HepG2 (cell line): ENCODE measurements around the gene RASAL3. TPM values are rescaled to one million over a fixed set of nuclear protein-coding genes. Genes with fewer than 3 reads are reported as not detected.

ENCODE experiments used
- ATAC-seq: fragments of 200-7000 bp; cut with Tn5 transposase; 3 replicates; pipeline ENCODE4 v1.9.1; 2020; ENCODE audit warnings: mild to moderate bottlenecking, moderate library complexity
- BruUV-seq: library from RNA; stranded (reverse); fragments of 400-500 nt; replicated peaks from 2 replicates; lab custom pipeline; 2021; lab: Mats Ljungman, UMichigan
- CTCF ChIA-PET: fragments of 300-600 bp; formaldehyde crosslinking; extraction: SDS; loops from one replicate; lab custom pipeline; 2021; ENCODE audit warnings: low total read pairs, inconsistent platforms, low intra/inter-chr PET ratio; lab: Yijun Ruan, JAX
- POLR2A ChIA-PET: fragments of 350-600 bp; sonication (Branson Sonifier 250); formaldehyde crosslinking; loops from one replicate; lab custom pipeline; 2020; ENCODE audit warnings: antibody characterized with exemption, inconsistent platforms; lab: Yijun Ruan, JAX
- DNase-seq: peaks from one replicate; pipeline ENCODE4 v3.0.0-alpha.2; 2015; ENCODE audit warnings: low spot score
- FAIRE-seq: peaks from 3 replicates; lab custom pipeline; 2011; peaks lifted over from hg19 to GRCh38; lab: Jason Lieb, UNC
- H2AFZ ChIP-seq: one replicate; pipeline ENCODE4 v1.6.1; 2011; ENCODE audit warnings: low read length, inconsistent platforms
- H3K27ac ChIP-seq: fragments of 300-600 bp; 3 replicates; pipeline ENCODE4 v1.8.0; 2011; ENCODE audit warnings: mixed run types, mild to moderate bottlenecking, mixed read lengths, low read length, inconsistent platforms; ENCODE audit not compliant: insufficient read depth; ENCODE audit errors: extremely low read length
- H3K27me3 ChIP-seq, 2 experiments: fragments of 200-600 bp in 1 of 2; 2 replicates in 1 of 2; 3 replicates in 1 of 2; pipeline versions ENCODE4 v1.6.0 to v1.8.0; 2011; ENCODE audit warnings: low read length in 2 of 2, mild to moderate bottlenecking in 2 of 2, moderate library complexity in 2 of 2, inconsistent platforms in 1 of 2; ENCODE audit not compliant: insufficient read depth in 2 of 2, control insufficient read depth in 1 of 2
- H3K36me3 ChIP-seq, 2 experiments: fragments of 200-600 bp in 1 of 2; replicated peaks in 1 of 2; 2 replicates in 1 of 2; 3 replicates in 1 of 2; pipeline versions ENCODE4 v1.5.1 to v1.8.0; 2011; ENCODE audit warnings: low read length in 2 of 2, inconsistent platforms in 1 of 2; ENCODE audit not compliant: insufficient read depth in 2 of 2, control insufficient read depth in 1 of 2
- H3K4me1 ChIP-seq: 2 replicates; pipeline ENCODE4 v1.5.1; 2012; ENCODE audit warnings: low read length, inconsistent platforms; ENCODE audit not compliant: insufficient read depth
- H3K4me2 ChIP-seq: 2 replicates; pipeline ENCODE4 v1.6.0; 2011; ENCODE audit warnings: low read depth, low read length, inconsistent platforms
- H3K4me3 ChIP-seq, 3 experiments: fragments of 200-600 bp in 1 of 3; sonication (generic), shearing (Covaris generic) in 1 of 3; replicated peaks in 1 of 3; 2 replicates each; pipeline ENCODE4 v1.5.1; 2011 to 2016; ENCODE audit warnings: low read length in 3 of 3, inconsistent platforms in 2 of 3, low read depth in 2 of 3, mild to moderate bottlenecking in 2 of 3, control low read depth in 1 of 3, mixed read lengths in 1 of 3; ENCODE audit not compliant: insufficient read depth in 1 of 3
- H3K79me2 ChIP-seq: one replicate; pipeline ENCODE4 v1.6.1; 2011; ENCODE audit warnings: low read length, inconsistent platforms; ENCODE audit not compliant: insufficient read depth
- H3K9ac ChIP-seq: 2 replicates; pipeline ENCODE4 v1.6.0; 2011; ENCODE audit warnings: mild to moderate bottlenecking, low read depth, low read length, inconsistent platforms; ENCODE audit not compliant: insufficient read depth
- H3K9me3 ChIP-seq: 2 replicates; pipeline ENCODE4 v1.5.1; 2012; ENCODE audit warnings: mild to moderate bottlenecking, low read length
- H4K20me1 ChIP-seq: 2 replicates; pipeline ENCODE4 v1.6.0; 2011; ENCODE audit warnings: inconsistent platforms, mild to moderate bottlenecking, low read length, moderate library complexity; ENCODE audit not compliant: insufficient read depth
- AGO2 ChIP-seq: fragments of 200-400 bp; formaldehyde crosslinking; optimal IDR thresholded peaks from 2 replicates; pipeline ENCODE3; 2017; ENCODE audit warnings: mild to moderate bottlenecking, low read depth, low read length, moderate library complexity
- ISX ChIP-seq: sonication (generic); formaldehyde crosslinking; conservative IDR thresholded peaks from 2 replicates; pipeline ENCODE4 v1.5.0; 2020; ENCODE audit warnings: missing genetic modification reagents
- RFXANK ChIP-seq: IDR thresholded peaks from 2 replicates; pipeline ENCODE4 v1.6.1; 2016
- SUZ12 ChIP-seq: fragments of 150-350 bp; IDR thresholded peaks from 2 replicates; pipeline ENCODE4 v1.6.1; 2014; ENCODE audit warnings: low read depth, low read length
- ZKSCAN8 ChIP-seq: IDR thresholded peaks from 2 replicates; pipeline ENCODE4 v1.6.1; 2016; ENCODE audit warnings: borderline replicate concordance, missing genetic modification reagents, missing compliant biosample characterization
- ZNF768 ChIP-seq: sonication (generic); formaldehyde crosslinking; IDR thresholded peaks from 2 replicates; pipeline ENCODE4 v1.4.0; 2020; ENCODE audit warnings: missing genetic modification reagents
- WGBS: methylation state at CpG from one replicate; pipeline ENCODE4 v1.1.6; 2017; ENCODE audit warnings: low lambda C conversion rate; 5-methylcytosine and 5-hydroxymethylcytosine counted together
- in situ Hi-C: cut with HindIII; loops from 2 replicates; pipeline ENCODE4 v1.10.0; 2017; ENCODE audit warnings: low pct_unique_long_range_greater_than_20kb; ENCODE audit not compliant: extremely low pct_ligation_motif_present
- intact Hi-C: fragments of 100-400 bp; cut with micrococcal nuclease; formaldehyde crosslinking; loops from one replicate; pipeline ENCODE4 v1.10.0; 2022; ENCODE audit not compliant: unreplicated experiment
- microRNA counts: library from miRNA; unstranded; fragments of <30 nt; microRNA quantifications from one replicate; lab custom pipeline; 2015
- microRNA-seq: library from miRNA; unstranded; fragments of <30 nt; microRNA quantifications from one replicate; pipeline ENCODE4, GENCODE V29; 2020
- polyA plus RNA-seq, 8 experiments: library from polyadenylated mRNA; depleted of rRNA in 3 of 8; stranded (reverse) in 7 of 8; unstranded in 1 of 8; fragments of >200 nt; fragmentation: Illumina TruSeq in 4 of 8; extraction: Trizol in 4 of 8; gene quantifications; 2 replicates each; pipeline versions ENCODE4 v1.2.1 to v1.2.3, GENCODE V29; 2011 to 2016; ENCODE audit warnings: low read depth in 4 of 8, missing spikeins in 1 of 8, mixed read lengths in 1 of 8; ENCODE audit not compliant: insufficient read depth in 1 of 8
- small RNA-seq, 3 experiments: library from RNA; depleted of rRNA; stranded (forward); fragments of <200 nt; gene quantifications; one replicate each; pipeline ENCODE3, GENCODE V24; 2012; ENCODE audit warnings: low read depth in 2 of 3, low replicate concordance in 1 of 3; ENCODE audit not compliant: insufficient read length in 3 of 3, insufficient read depth in 2 of 3
- total RNA-seq, 5 experiments: library from RNA; depleted of rRNA; stranded (reverse); fragments of >200 nt; fragmentation: Illumina TruSeq; extraction: Trizol; gene quantifications; 2 replicates each; pipeline ENCODE4 v1.2.3, GENCODE V29; 2016; ENCODE audit warnings: low read depth in 1 of 5
- TF ChIP-seq, protein P1 (sequence below): sonication (generic); formaldehyde crosslinking; IDR thresholded peaks from 2 replicates; pipeline ENCODE4 v1.4.0; 2020; ENCODE audit warnings: mild to moderate bottlenecking, missing genetic modification reagents

The RASAL3 gene
- total and polyA plus RNA-seq, 2 of the 13 experiments (the other 11 are each of a cell fraction or from before 2014, with no cell fraction given), result not detected

GRCh38 chr19:15402411-15403150 lies 61.8 kb downstream of the RASAL3 start:
- TF ChIP-seq AGO2 (peak; percentile 42), ISX (CRISPR knock-in tag) (no peak), ZNF768 (CRISPR knock-in tag) (no peak), ZKSCAN8 (CRISPR knock-in tag) (no peak), RFXANK (CRISPR knock-in tag) (no peak), SUZ12 (no peak)
- TF ChIP-seq, protein P1, sequence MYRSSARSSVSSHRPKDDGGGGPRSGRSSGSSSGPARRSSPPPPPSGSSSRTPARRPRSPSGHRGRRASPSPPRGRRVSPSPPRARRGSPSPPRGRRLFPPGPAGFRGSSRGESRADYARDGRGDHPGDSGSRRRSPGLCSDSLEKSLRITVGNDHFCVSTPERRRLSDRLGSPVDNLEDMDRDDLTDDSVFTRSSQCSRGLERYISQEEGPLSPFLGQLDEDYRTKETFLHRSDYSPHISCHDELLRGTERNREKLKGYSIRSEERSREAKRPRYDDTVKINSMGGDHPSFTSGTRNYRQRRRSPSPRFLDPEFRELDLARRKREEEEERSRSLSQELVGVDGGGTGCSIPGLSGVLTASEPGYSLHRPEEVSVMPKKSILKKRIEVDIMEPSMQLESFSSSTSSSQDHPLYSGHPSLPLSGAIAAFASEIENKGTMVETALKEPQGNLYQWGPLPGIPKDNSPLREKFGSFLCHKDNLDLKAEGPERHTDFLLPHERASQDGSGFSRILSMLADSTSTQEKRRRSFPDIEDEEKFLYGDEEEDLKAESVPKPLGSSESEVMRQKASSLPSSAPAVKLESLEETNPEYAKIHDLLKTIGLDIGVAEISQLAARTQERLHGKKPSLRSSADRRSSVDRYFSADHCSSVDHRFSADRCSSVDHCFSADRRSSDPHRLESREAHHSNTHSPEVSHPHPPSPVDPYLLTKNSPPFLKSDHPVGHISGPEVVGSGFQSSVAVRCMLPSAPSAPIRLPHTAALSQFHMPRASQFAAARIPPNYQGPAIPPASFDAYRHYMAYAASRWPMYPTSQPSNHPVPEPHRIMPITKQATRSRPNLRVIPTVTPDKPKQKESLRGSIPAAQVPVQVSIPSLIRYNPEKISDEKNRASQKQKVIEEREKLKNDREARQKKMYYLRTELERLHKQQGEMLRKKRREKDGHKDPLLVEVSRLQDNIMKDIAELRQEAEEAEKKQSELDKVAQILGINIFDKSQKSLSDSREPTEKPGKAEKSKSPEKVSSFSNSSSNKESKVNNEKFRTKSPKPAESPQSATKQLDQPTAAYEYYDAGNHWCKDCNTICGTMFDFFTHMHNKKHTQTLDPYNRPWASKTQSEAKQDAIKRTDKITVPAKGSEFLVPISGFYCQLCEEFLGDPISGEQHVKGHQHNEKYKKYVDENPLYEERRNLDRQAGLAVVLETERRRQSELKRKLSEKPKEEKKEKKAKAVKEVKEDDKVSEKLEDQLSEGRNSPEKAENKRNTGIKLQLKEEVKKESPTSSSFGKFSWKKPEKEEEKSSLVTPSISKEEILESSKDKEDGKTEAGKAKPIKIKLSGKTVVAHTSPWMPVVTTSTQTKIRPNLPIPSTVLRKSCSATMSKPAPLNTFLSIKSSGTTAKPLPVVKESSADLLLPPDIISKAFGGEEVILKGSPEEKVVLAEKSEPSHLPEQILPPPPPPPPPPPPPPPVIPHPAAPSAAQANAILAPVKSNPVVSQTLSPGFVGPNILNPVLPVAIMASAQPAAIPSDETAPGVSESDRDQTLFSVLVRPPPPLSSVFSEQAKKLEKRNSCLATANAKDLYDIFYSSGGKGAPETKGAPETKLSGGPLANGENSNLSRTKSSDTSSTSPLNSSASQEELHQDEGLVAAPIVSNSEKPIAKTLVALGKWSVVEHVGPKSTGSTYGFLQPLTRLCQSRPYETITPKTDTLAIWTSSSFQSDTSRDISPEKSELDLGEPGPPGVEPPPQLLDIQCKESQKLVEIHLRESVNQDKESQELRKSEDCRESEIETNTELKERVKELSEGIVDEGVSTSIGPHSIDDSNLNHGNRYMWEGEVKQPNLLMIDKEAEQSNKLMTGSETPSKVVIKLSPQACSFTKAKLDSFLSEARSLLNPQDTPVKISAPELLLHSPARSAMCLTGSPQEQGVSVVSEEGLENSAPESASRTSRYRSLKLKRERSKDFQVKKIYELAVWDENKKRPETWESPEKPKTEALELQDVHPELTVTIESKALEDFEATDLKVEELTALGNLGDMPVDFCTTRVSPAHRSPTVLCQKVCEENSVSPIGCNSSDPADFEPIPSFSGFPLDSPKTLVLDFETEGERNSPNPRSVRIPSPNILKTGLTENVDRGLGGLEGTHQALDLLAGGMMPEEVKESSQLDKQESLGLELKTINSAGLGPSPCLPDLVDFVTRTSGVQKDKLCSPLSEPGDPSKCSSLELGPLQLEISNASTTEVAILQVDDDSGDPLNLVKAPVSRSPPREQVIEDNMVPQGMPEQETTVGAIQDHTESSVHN (CRISPR knock-in tag), result no peak
- FAIRE-seq (no peak), ATAC-seq (no peak), DNase-seq (no peak)
- Histone ChIP-seq H2AFZ (no peak overlapping the region), H3K27me3 (no peaks in the 10 kb centered on the region), H3K9me3 (no peaks in the 10 kb centered on the region), H4K20me1 (peaks cover 18% of the 10 kb centered on the region), H3K4me2 (no peak overlapping the region), H3K4me3 (no peak overlapping the region), H3K36me3 (peaks cover 48 to 81% of the 10 kb centered on the region in 2 experiments), H3K27ac (no peak overlapping the region), H3K9ac (no peak overlapping the region), H3K4me1 (peaks cover 7% of the 10 kb centered on the region), H3K79me2 (peaks cover 59% of the 10 kb centered on the region)
- in situ Hi-C loops, result no loop called here
- ChIA-PET POLR2A (no interaction called here), CTCF (no interaction called here)
- BruUV-seq, result no TSS peak
- WGBS, result 97% methylated on average over 15 of the region's 15 CpGs
- intact Hi-C loops, result no loop called here

MicroRNAs encoded within 50 kb of the gene (microRNA counts, 767-probe panel; counts per million panel counts)
- not detected for microRNA hsa-miR-1470 (lab: Ali Mortazavi, UCI)

Small RNA genes lying within 50 kb of the gene (microRNA-seq; reads per million reads assigned to microRNA genes)
- not detected for gene MIR1470

Small RNA genes lying within 50 kb of the gene (small RNA-seq; reads per million reads assigned to genes)
- gene MIR1470, result 0 reads per million in 3 experiments

Other genes starting within 250 kb of the RASAL3 start
- 0.07 TPM in 1 of 2 replicates, not detected in the other for gene EPHX3, start 232.1 kb downstream of the RASAL3 start, total RNA-seq (2016; rRNA removed; fragmentation: Illumina TruSeq; extraction: Trizol)
- 0.15 and 0.17 TPM in 2 replicates for gene EPHX3, start 232.1 kb downstream of the RASAL3 start, polyA plus RNA-seq (2011; rRNA removed)
- gene BRD4, start 132.0 kb downstream of the RASAL3 start, total RNA-seq (2016; rRNA removed; fragmentation: Illumina TruSeq; extraction: Trizol), result 11.4 TPM in 2 replicates
- gene BRD4, start 132.0 kb downstream of the RASAL3 start, polyA plus RNA-seq (2011; rRNA removed), result 10.5 TPM in 2 replicates
- gene AKAP8, start 84.8 kb downstream of the RASAL3 start, total RNA-seq (2016; rRNA removed; fragmentation: Illumina TruSeq; extraction: Trizol), result 21.2 and 22.1 TPM in 2 replicates
- gene AKAP8, start 84.8 kb downstream of the RASAL3 start, polyA plus RNA-seq (2011; rRNA removed), result 15.2 and 15.9 TPM in 2 replicates
- 27.3 and 48.2 TPM in 2 replicates for gene AKAP8L, start 45.6 kb downstream of the RASAL3 start, total RNA-seq (2016; rRNA removed; fragmentation: Illumina TruSeq; extraction: Trizol)
- gene AKAP8L, start 45.6 kb downstream of the RASAL3 start, polyA plus RNA-seq (2011; rRNA removed), result 49.6 and 63.4 TPM in 2 replicates
- gene WIZ, start 14.6 kb downstream of the RASAL3 start, total RNA-seq (2016; rRNA removed; fragmentation: Illumina TruSeq; extraction: Trizol), result 4.7 and 5.1 TPM in 2 replicates
- 4.8 and 6.3 TPM in 2 replicates for gene WIZ, start 14.6 kb downstream of the RASAL3 start, polyA plus RNA-seq (2011; rRNA removed)
- 0.49 and 1.0 TPM in 2 replicates for gene PGLYRP2, start 15.0 kb upstream of the RASAL3 start, total RNA-seq (2016; rRNA removed; fragmentation: Illumina TruSeq; extraction: Trizol)
- gene PGLYRP2, start 15.0 kb upstream of the RASAL3 start, polyA plus RNA-seq (2011; rRNA removed), result 0.04 and 0.35 TPM in 2 replicates
- gene CYP4F22, start 44.0 kb upstream of the RASAL3 start, total RNA-seq (2016; rRNA removed; fragmentation: Illumina TruSeq; extraction: Trizol), result not detected in 2 replicates
- gene CYP4F22, start 44.0 kb upstream of the RASAL3 start, polyA plus RNA-seq (2011; rRNA removed), result 0.05 and 0.09 TPM in 2 replicates
- not detected in 2 replicates for gene CYP4F8, start 150.7 kb upstream of the RASAL3 start, total RNA-seq (2016; rRNA removed; fragmentation: Illumina TruSeq; extraction: Trizol)
- not detected in 2 replicates for gene CYP4F8, start 150.7 kb upstream of the RASAL3 start, polyA plus RNA-seq (2011; rRNA removed)
- gene CYP4F3, start 176.4 kb upstream of the RASAL3 start, total RNA-seq (2016; rRNA removed; fragmentation: Illumina TruSeq; extraction: Trizol), result 5.6 and 17.8 TPM in 2 replicates
- 22.8 and 36.6 TPM in 2 replicates for gene CYP4F3, start 176.4 kb upstream of the RASAL3 start, polyA plus RNA-seq (2011; rRNA removed)
- gene CYP4F12, start 208.5 kb upstream of the RASAL3 start, total RNA-seq (2016; rRNA removed; fragmentation: Illumina TruSeq; extraction: Trizol), result 7.2 and 30.8 TPM in 2 replicates
- 29.9 and 47.3 TPM in 2 replicates for gene CYP4F12, start 208.5 kb upstream of the RASAL3 start, polyA plus RNA-seq (2011; rRNA removed)